HEK293T (cell line): ENCODE data around the gene ANK3.

ENCODE experiments used
- ARNT ChIP-seq: fragments of 450-650 bp; IDR thresholded peaks from 2 replicates; pipeline ENCODE4 v1.6.1; 2017; ENCODE audit warnings: mild to moderate bottlenecking
- SP1 ChIP-seq: fragments of 450-650 bp; IDR thresholded peaks from 2 replicates; pipeline ENCODE4 v1.6.1; 2017
- TF ChIP-seq, protein P1 (sequence below): fragments of 450-650 bp; IDR thresholded peaks from 2 replicates; pipeline ENCODE4 v1.6.1; 2016

DNA sequence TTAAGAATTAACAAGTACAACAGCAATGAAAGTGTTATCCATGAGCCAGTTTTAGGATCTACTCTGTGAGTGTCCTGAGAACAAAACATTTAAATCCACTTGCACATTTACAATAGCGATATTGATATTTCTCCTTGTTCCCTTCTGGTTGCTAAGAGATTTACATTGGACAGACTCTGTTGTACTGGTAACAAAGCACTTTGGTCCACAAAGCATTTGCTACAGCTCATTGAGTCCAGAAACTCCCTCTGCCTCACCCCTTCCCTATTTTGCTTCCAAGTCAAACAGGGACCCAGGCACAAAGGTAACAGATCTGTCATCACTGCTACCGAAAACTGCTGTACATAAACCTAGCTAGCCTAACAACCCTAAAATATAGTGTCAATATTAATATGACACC, 2.1 kb downstream of the ANK3 start:
- TF ChIP-seq SP1: no peak
- TF ChIP-seq, protein P1, sequence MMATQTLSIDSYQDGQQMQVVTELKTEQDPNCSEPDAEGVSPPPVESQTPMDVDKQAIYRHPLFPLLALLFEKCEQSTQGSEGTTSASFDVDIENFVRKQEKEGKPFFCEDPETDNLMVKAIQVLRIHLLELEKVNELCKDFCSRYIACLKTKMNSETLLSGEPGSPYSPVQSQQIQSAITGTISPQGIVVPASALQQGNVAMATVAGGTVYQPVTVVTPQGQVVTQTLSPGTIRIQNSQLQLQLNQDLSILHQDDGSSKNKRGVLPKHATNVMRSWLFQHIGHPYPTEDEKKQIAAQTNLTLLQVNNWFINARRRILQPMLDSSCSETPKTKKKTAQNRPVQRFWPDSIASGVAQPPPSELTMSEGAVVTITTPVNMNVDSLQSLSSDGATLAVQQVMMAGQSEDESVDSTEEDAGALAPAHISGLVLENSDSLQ: no peak
- TF ChIP-seq ARNT: no peak
